ENCODE measurements around the gene S100A2.

S100A2 gene

GRCh38 chr1:153553096-153553495 is 12.5 kb downstream of the S100A2 start:
- H3K27me3 ChIP-seq (ENCODE audit: insufficient read depth, low read depth, severe bottlenecking): no peaks in the 10 kb centered on the region
- H3K9me3 ChIP-seq (ENCODE audit: severe bottlenecking): no peaks in the 10 kb centered on the region
- DNase-seq: peak; percentile 9
- no peaks in the 10 kb centered on the region for H3K36me3 ChIP-seq
- TF ChIP-seq CTCF (IDR thresholded peaks at IDR 0.05; ENCODE audit: low read depth, low read length): no peak
- H3K27ac ChIP-seq: no peak overlapping the region
- no peak overlapping the region for H3K4me3 ChIP-seq (ENCODE audit: low read depth, low read length)

- H3K27ac ChIP-seq: no peak overlapping the region
- H3K9me3 ChIP-seq (ENCODE audit: severe bottlenecking): no peaks in the 10 kb centered on the region
- no peak overlapping the region for H3K4me3 ChIP-seq (ENCODE audit: low read depth, low read length)
- peak; percentile 57 for TF ChIP-seq CTCF (IDR thresholded peaks at IDR 0.05; ENCODE audit: low read depth, low read length)
- no peaks in the 10 kb centered on the region for H3K27me3 ChIP-seq (ENCODE audit: insufficient read depth, low read depth, severe bottlenecking)
- H3K36me3 ChIP-seq: no peaks in the 10 kb centered on the region
- peak; percentile 66 for DNase-seq
These were observed 13.3 kb downstream of the S100A2 start for GRCh38 chr1:153552335-153552734.

GRCh38 chr1:153550827-153551500 is 14.7 kb downstream of the S100A2 start:
- Histone ChIP-seq H3K27ac (no peak overlapping the region), H3K36me3 (no peaks in the 10 kb centered on the region), H3K27me3 (ENCODE audit: insufficient read depth, low read depth, severe bottlenecking) (no peaks in the 10 kb centered on the region), H3K4me3 (ENCODE audit: low read depth, low read length) (no peak overlapping the region), H3K9me3 (ENCODE audit: severe bottlenecking) (no peaks in the 10 kb centered on the region)
- no peak for TF ChIP-seq CTCF (IDR thresholded peaks at IDR 0.05; ENCODE audit: low read depth, low read length)
- DNase-seq: no peak

- Histone ChIP-seq H3K4me3 (ENCODE audit: low read depth, low read length) (no peak overlapping the region), H3K27ac (no peak overlapping the region), H3K9me3 (ENCODE audit: severe bottlenecking) (no peaks in the 10 kb centered on the region), H3K27me3 (ENCODE audit: insufficient read depth, low read depth, severe bottlenecking) (no peaks in the 10 kb centered on the region), H3K36me3 (no peaks in the 10 kb centered on the region)
- TF ChIP-seq CTCF (IDR thresholded peaks at IDR 0.05; ENCODE audit: low read depth, low read length): no peak
- DNase-seq: no peak
These were observed 15.3 kb downstream of the S100A2 start for GRCh38 chr1:153550398-153550758.

DNA sequence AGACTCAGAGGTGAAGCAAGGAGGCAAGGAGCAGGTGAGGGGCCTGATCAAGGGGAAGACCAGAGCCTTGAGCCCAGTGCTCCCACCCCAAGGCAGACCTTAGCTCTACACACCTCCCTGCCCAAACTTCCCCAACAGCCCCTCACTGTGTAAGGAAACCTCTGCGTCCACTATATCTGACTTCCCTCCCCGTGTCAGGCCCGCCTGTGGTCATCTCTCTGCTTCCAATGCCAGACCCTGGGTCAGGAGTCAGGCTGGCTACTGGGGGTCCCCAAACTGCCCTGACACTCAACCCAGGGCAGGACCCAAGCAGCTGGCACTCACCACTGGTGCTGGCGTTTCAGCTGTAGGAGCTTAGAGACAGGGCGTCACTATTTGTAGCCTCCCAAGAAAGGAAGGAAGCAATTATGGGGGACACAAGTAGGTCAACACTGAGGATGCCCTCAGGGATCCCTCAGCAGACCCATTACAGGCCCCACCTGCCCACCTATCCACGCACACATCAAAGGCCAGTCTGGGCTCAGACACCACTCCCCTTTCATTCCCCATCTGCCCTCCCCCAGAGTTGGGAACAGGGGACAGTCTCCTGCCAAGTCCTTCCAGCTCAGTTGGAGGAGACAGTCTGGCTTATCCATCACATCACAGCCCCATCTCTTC is 15.8 kb downstream of the S100A2 start:
- TF ChIP-seq CTCF (IDR thresholded peaks at IDR 0.05; ENCODE audit: low read depth, low read length): no peak
- no peaks in the 10 kb centered on the region for H3K27me3 ChIP-seq (ENCODE audit: insufficient read depth, low read depth, severe bottlenecking)
- H3K4me3 ChIP-seq (ENCODE audit: low read depth, low read length): no peak overlapping the region
- no peaks in the 10 kb centered on the region for H3K36me3 ChIP-seq
- H3K27ac ChIP-seq: no peak overlapping the region
- H3K9me3 ChIP-seq (ENCODE audit: severe bottlenecking): no peaks in the 10 kb centered on the region
- no peak for DNase-seq

All from WERI-Rb-1 (cell line).